SU-DHL-6 (cell line): ENCODE measurements around the gene ENDOV.

Experiments
- H2AFZ ChIP-seq: fragments of 200-600 bp; sonication (generic); 2 replicates; pipeline ENCODE4 v1.6.1; 2014; ENCODE audit warnings: low read depth, mild to moderate bottlenecking, moderate library complexity, mixed read lengths, antibody characterized with exemption, low read length; ENCODE audit not compliant: severe bottlenecking
- H3F3A ChIP-seq: fragments of 200-600 bp; shearing (Covaris generic); 2 replicates; pipeline ENCODE4 v1.6.0; 2016; ENCODE audit warnings: antibody characterized with exemption, mild to moderate bottlenecking; ENCODE audit not compliant: insufficient read depth
- H3K27ac ChIP-seq: fragments of 200-600 bp; sonication (generic); 2 replicates; pipeline ENCODE4 v1.5.1; 2016; ENCODE audit warnings: low read depth, mild to moderate bottlenecking, low read length, moderate library complexity, mixed read lengths
- H3K27me3 ChIP-seq: fragments of 200-600 bp; sonication (generic), shearing (Covaris generic); 2 replicates; pipeline ENCODE4 v1.6.0; 2014; ENCODE audit warnings: mild to moderate bottlenecking, low read length
- H3K36me3 ChIP-seq: fragments of 200-600 bp; sonication (generic); 2 replicates; pipeline ENCODE4 v1.6.1; 2014; ENCODE audit warnings: mild to moderate bottlenecking, low read length, mixed read lengths
- H3K4me2 ChIP-seq: fragments of 300-600, 200-600 bp; shearing (Covaris generic), sonication (generic); 2 replicates; pipeline ENCODE4 v1.6.0; 2014; ENCODE audit warnings: low read length, low read depth, mild to moderate bottlenecking; ENCODE audit not compliant: poor library complexity, severe bottlenecking
- H3K4me3 ChIP-seq: fragments of 200-600 bp; sonication (generic); 2 replicates; pipeline ENCODE4 v1.5.1; 2014; ENCODE audit warnings: antibody characterized with exemption, low read length, mild to moderate bottlenecking, mixed read lengths; ENCODE audit not compliant: insufficient read depth, poor library complexity, severe bottlenecking
- H3K79me2 ChIP-seq: fragments of 200-600 bp; sonication (generic); 2 replicates; pipeline ENCODE4 v1.6.1; 2014; ENCODE audit warnings: mild to moderate bottlenecking, low read length, moderate library complexity; ENCODE audit not compliant: insufficient read depth
- H3K9ac ChIP-seq: fragments of 200-600 bp; sonication (generic); 2 replicates; pipeline ENCODE4 v1.7.0; 2014; ENCODE audit warnings: mild to moderate bottlenecking, low read length
- H3K9me2 ChIP-seq: fragments of 200-600 bp; sonication (generic); replicated peaks from 2 replicates; pipeline ENCODE4 v1.6.1; 2014; ENCODE audit warnings: low read length; ENCODE audit not compliant: insufficient read depth
- H3K9me3 ChIP-seq: fragments of 200-600 bp; sonication (generic); 2 replicates; pipeline ENCODE4 v1.6.1; 2014; ENCODE audit warnings: low read length, mixed read lengths; ENCODE audit not compliant: insufficient read depth
- H4K20me1 ChIP-seq: fragments of 200-600 bp; sonication (generic); 2 replicates; pipeline ENCODE4 v1.6.1; 2014; ENCODE audit warnings: low read depth, mild to moderate bottlenecking, antibody characterized with exemption, low read length, moderate library complexity, mixed read lengths
- EZH2phosphoT487 ChIP-seq: fragments of 200-600 bp; sonication (generic), shearing (Covaris generic); conservative IDR thresholded peaks from 2 replicates; pipeline ENCODE4 v1.6.1; 2018; ENCODE audit warnings: mild to moderate bottlenecking, antibody characterized with exemption, low read length, moderate library complexity, mixed read lengths
- TF ChIP-seq, protein P1 (sequence below): fragments of 200-600 bp; sonication (generic); IDR thresholded peaks from one replicate; pipeline ENCODE4 v1.5.1; 2017; ENCODE audit warnings: antibody characterized with exemption, mild to moderate bottlenecking, low read length, moderate library complexity; ENCODE audit not compliant: insufficient read depth, poor library complexity, severe bottlenecking

Gene ENDOV

DNA sequence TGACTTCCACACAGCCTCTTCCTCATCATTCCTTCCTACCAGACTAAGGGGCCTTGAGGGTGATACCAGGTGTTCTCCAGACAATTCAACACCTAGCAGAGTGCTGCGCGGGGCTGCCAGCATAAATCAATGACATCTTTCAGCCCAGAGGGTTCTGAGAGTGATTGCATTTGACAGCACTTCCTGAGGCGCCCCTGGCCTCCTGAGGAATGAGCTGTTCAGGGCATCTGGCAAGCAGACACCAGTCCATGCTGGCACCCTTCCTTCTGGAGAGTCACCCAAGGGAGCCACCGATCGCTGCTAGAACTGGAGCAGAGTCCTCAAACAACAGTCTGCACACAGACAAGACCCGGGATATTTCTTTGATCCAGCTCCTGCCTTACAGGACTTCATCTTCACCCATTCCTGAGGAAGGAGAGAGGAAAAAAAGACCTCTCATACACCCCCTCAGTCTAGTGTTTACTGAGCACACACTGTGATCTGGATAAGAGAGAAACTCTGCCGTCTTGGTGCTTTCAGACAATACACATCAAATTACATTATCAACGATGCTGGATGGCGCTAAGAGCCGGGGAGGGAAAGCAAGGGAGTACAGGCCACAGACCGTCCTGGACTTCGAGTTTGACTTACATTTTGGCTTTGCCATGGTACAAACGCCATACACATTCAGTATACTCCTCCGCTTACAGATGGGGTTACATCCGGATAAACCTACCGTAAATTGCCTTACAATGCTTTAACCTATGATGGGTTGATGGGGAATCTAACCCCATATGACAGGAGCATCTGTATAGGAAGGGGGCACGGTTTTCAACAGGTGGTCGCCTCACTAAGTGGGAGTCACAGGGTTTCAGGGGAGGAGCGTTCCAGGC is 38.4 kb downstream of the ENDOV start:
- peak overlapping the region; percentile 100 for H3K9ac ChIP-seq
- H3K36me3 ChIP-seq: no peaks in the 10 kb centered on the region
- no peaks in the 10 kb centered on the region for H3K27me3 ChIP-seq
- no peaks in the 10 kb centered on the region for H3K79me2 ChIP-seq
- no peaks in the 10 kb centered on the region for H3K9me2 ChIP-seq
- H3K9me3 ChIP-seq: no peaks in the 10 kb centered on the region
- H3K27ac ChIP-seq: no peak overlapping the region
- H3F3A ChIP-seq: peaks cover 3% of the 10 kb centered on the region; the same call in 1 of the 2 replicates
- peak overlapping the region; percentile 92 for H3K4me3 ChIP-seq
- no peaks in the 10 kb centered on the region for H4K20me1 ChIP-seq
- peak overlapping the region; percentile 84 for H3K4me2 ChIP-seq
- no peak for TF ChIP-seq EZH2phosphoT487
- TF ChIP-seq, protein P1, sequence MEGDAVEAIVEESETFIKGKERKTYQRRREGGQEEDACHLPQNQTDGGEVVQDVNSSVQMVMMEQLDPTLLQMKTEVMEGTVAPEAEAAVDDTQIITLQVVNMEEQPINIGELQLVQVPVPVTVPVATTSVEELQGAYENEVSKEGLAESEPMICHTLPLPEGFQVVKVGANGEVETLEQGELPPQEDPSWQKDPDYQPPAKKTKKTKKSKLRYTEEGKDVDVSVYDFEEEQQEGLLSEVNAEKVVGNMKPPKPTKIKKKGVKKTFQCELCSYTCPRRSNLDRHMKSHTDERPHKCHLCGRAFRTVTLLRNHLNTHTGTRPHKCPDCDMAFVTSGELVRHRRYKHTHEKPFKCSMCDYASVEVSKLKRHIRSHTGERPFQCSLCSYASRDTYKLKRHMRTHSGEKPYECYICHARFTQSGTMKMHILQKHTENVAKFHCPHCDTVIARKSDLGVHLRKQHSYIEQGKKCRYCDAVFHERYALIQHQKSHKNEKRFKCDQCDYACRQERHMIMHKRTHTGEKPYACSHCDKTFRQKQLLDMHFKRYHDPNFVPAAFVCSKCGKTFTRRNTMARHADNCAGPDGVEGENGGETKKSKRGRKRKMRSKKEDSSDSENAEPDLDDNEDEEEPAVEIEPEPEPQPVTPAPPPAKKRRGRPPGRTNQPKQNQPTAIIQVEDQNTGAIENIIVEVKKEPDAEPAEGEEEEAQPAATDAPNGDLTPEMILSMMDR: no peak
- H2AFZ ChIP-seq: no peak overlapping the region

DNA sequence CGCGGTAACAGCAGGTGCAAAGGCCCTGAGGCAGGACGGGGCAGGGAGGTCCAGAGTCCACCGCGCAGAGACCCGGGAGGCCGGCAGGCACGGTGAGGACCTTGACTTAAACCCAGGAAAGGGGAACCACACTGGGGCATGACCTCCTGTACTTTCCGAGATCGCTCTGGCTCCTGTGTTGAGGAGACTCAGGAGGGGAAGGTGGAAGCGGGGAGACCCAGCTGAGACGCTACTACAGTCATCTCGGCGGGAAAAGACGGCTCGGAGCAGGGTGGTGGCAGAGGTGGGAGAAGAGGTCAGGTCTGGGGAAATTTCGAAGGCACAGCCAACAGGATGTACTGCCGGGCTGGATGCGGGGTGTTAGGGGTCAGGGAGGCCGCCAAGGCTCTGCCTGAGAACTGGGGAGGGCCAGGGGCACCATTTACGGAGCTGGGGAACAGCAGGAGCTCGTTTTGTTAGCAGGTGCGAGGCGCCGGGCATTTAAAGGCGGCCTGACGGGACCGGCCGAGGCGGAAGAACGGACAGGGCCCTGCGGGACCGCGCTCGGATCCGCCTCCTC is 39.1 kb downstream of the ENDOV start:
- no peak for TF ChIP-seq EZH2phosphoT487

DNA sequence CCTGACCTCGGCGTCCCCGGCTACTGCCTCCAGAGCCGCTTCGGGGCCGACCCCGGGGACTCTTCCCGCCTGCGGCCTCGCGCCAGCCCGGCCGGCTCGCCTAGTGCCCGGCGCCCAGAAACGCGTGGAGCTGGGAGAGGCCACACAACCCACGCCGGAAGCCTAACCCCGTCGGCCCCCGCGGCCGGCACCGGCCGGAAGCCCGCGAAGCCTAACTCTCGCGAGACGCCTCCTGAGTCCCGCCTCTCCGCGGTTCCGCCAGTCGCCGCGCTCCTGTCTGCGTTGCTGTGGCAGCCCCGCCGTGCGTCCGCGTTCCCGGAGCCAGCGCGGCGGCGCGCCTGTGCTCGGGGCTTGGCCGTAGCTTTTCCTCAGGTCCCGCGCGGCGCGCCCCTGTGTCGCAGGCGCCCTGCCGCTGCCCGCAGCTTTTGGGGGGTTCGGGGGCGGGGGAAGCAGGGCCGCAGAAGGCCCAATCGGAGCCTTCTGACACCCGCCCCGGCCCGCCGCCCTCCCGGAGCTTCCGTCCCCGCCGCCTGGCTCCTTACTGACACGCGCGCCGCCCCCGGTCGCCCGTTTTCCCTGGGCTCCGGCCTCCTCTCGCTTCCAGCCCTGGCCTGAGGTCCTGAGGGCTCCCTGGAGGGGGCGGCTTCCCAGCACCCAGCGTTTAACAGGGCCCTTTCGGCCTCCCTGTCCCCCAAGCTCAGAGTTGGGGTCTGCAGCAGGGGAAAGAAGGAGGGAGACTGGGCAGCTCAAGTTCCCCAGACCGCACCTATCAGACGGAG is 39.8 kb downstream of the ENDOV start:
- TF ChIP-seq, protein P1: no peak
- TF ChIP-seq EZH2phosphoT487: no peak
- Histone ChIP-seq H2AFZ (peak overlapping the region; percentile 84), H3F3A (peaks cover 3% of the 10 kb centered on the region; the same call in 1 of the 2 replicates), H3K4me3 (peak overlapping the region; percentile 92), H3K9ac (peak overlapping the region; percentile 100), H3K9me3 (no peaks in the 10 kb centered on the region), H3K4me2 (peak overlapping the region; percentile 84), H3K27me3 (no peaks in the 10 kb centered on the region), H4K20me1 (no peaks in the 10 kb centered on the region), H3K9me2 (no peaks in the 10 kb centered on the region), H3K27ac (peak overlapping the region; percentile 71), H3K79me2 (no peaks in the 10 kb centered on the region), H3K36me3 (no peaks in the 10 kb centered on the region)

More for the DNA sequence above, 39.1 kb downstream of the ENDOV start:
- Histone ChIP-seq H3K4me2 (peak overlapping the region; percentile 84), H3K9me3 (no peaks in the 10 kb centered on the region), H4K20me1 (no peaks in the 10 kb centered on the region), H3K9ac (peak overlapping the region; percentile 100), H3K9me2 (no peaks in the 10 kb centered on the region), H3K79me2 (no peaks in the 10 kb centered on the region), H2AFZ (peak overlapping the region; percentile 83), H3F3A (peaks cover 3% of the 10 kb centered on the region; the same call in 1 of the 2 replicates), H3K27ac (peak overlapping the region; percentile 65), H3K36me3 (no peaks in the 10 kb centered on the region), H3K27me3 (no peaks in the 10 kb centered on the region), H3K4me3 (peak overlapping the region; percentile 92)
